DND-41 (cell line): ENCODE data around the gene INAFM2.

Source experiments
- ATAC-seq: fragments of 200-7000 bp; cut with Tn5 transposase; 3 replicates; pipeline ENCODE4 v1.9.1; 2021; ENCODE audit warnings: low read depth; ENCODE audit not compliant: insufficient read depth
- DNase-seq: peaks from one replicate; pipeline ENCODE4 v3.0.0-alpha.2; 2020
- H2AFZ ChIP-seq: 2 replicates; pipeline ENCODE4 v1.6.0; 2012; ENCODE audit warnings: low read depth, low read length
- H3K27ac ChIP-seq: 2 replicates; pipeline ENCODE4 v1.5.1; 2012; ENCODE audit warnings: low read length, inconsistent platforms
- H3K27me3 ChIP-seq: fragments of 200-600 bp; sonication (generic); 2 replicates; pipeline ENCODE4 v1.6.0; 2012; ENCODE audit warnings: low read length, mild to moderate bottlenecking, inconsistent platforms; ENCODE audit not compliant: insufficient read depth, poor library complexity
- H3K36me3 ChIP-seq: 2 replicates; pipeline ENCODE4 v1.5.1; 2012; ENCODE audit warnings: low read length, inconsistent platforms; ENCODE audit not compliant: insufficient read depth
- H3K4me1 ChIP-seq: 2 replicates; pipeline ENCODE4 v1.5.1; 2012; ENCODE audit warnings: mild to moderate bottlenecking, low read length; ENCODE audit not compliant: insufficient read depth
- H3K4me2 ChIP-seq: 2 replicates; pipeline ENCODE4 v1.6.0; 2012; ENCODE audit warnings: mild to moderate bottlenecking, moderate library complexity, low read length, inconsistent platforms; ENCODE audit not compliant: insufficient read depth
- H3K4me3 ChIP-seq, 2 experiments: fragments of 200-600 bp in 1 of 2; shearing (Covaris generic) in 1 of 2; 2 replicates each; pipeline ENCODE4 v1.5.1; 2012 to 2016; ENCODE audit warnings: inconsistent platforms in 2 of 2, low read length in 2 of 2, mild to moderate bottlenecking in 2 of 2, low read depth in 1 of 2, moderate library complexity in 1 of 2
- H3K79me2 ChIP-seq: 2 replicates; pipeline ENCODE4 v1.6.0; 2012; ENCODE audit warnings: low read length, inconsistent platforms; ENCODE audit not compliant: insufficient read depth
- H3K9ac ChIP-seq: 2 replicates; pipeline ENCODE4 v1.6.0; 2012; ENCODE audit warnings: low read depth, mild to moderate bottlenecking, inconsistent platforms, low read length, moderate library complexity
- H3K9me3 ChIP-seq: 2 replicates; pipeline ENCODE4 v1.5.1; 2012; ENCODE audit warnings: low read length, moderate library complexity, mild to moderate bottlenecking, inconsistent platforms; ENCODE audit not compliant: insufficient read depth, severe bottlenecking
- H4K20me1 ChIP-seq: 2 replicates; pipeline ENCODE4 v1.6.0; 2012; ENCODE audit warnings: low read length; ENCODE audit not compliant: insufficient read depth
- CTCF ChIP-seq: IDR thresholded peaks from 2 replicates; pipeline ENCODE4 v1.5.1; 2012; ENCODE audit warnings: borderline replicate concordance, low read length, moderate library complexity, mild to moderate bottlenecking; ENCODE audit not compliant: poor library complexity, severe bottlenecking; ENCODE audit errors: extremely low read depth
- EZH2 ChIP-seq: IDR thresholded peaks from 3 replicates; pipeline ENCODE4 v1.6.1; 2012; ENCODE audit warnings: borderline replicate concordance, low read depth, mild to moderate bottlenecking, moderate library complexity, low read length, inconsistent platforms; ENCODE audit not compliant: severe bottlenecking

INAFM2 gene

GRCh38 chr15:40323239-40323952, at the start of gene INAFM2:
Gene INAFM2, plus strand, starts transcription at chr15:40323692. Its CDS starts 364 bp downstream, at chr15:40324056.
- ATAC-seq (peak; percentile 98), DNase-seq (peak; percentile 95)
- H3K9ac ChIP-seq, result peak within 1 kb of the TSS; percentile 61
- H3K4me2 ChIP-seq, result peak within 1 kb of the TSS; percentile 94
- H3K36me3 ChIP-seq, result peaks cover 5% of the 10 kb centered on the region; the same call in 1 of the 2 replicates
- no peaks in the 10 kb centered on the region for H3K27me3 ChIP-seq
- H3K27ac ChIP-seq, result no peak within 1 kb of the TSS
- H3K9me3 ChIP-seq, result no peaks in the 10 kb centered on the region
- peak within 1 kb of the TSS; percentile 25 to 75; a peak in 3 of 4 replicates for H3K4me3 ChIP-seq
- H3K79me2 ChIP-seq, result no peaks in the 10 kb centered on the region
- no peaks in the 10 kb centered on the region for H4K20me1 ChIP-seq
- peaks cover 31% of the 10 kb centered on the region for H3K4me1 ChIP-seq
- peak within 1 kb of the TSS; percentile 64 for H2AFZ ChIP-seq
- TF ChIP-seq CTCF, result peak; percentile 61
- no peak for TF ChIP-seq EZH2

- Histone ChIP-seq H3K4me1 (peaks cover 16% of the 10 kb centered on the region), H3K4me2 (no peak overlapping the region), H3K9me3 (no peaks in the 10 kb centered on the region), H3K27me3 (peaks cover 11% of the 10 kb centered on the region), H3K27ac (no peak overlapping the region), H3K4me3 (no peak overlapping the region), H2AFZ (no peak overlapping the region), H4K20me1 (no peaks in the 10 kb centered on the region), H3K9ac (no peak overlapping the region), H3K79me2 (no peaks in the 10 kb centered on the region), H3K36me3 (no peaks in the 10 kb centered on the region)
- peak; percentile 76 for ATAC-seq
- TF ChIP-seq EZH2 (no peak), CTCF (peak; percentile 100)
- peak; percentile 83 for DNase-seq
Measured at GRCh38 chr15:40274350-40275274, 48.9 kb upstream of the INAFM2 start.

GRCh38 chr15:40275523-40275922, 48.0 kb upstream of the INAFM2 start:
- Histone ChIP-seq H4K20me1 (no peaks in the 10 kb centered on the region), H3K27me3 (peaks cover 11% of the 10 kb centered on the region), H3K4me3 (no peak overlapping the region), H3K4me2 (no peak overlapping the region), H3K27ac (no peak overlapping the region), H3K79me2 (no peaks in the 10 kb centered on the region), H2AFZ (no peak overlapping the region), H3K9me3 (no peaks in the 10 kb centered on the region), H3K9ac (no peak overlapping the region), H3K36me3 (no peaks in the 10 kb centered on the region), H3K4me1 (peaks cover 17% of the 10 kb centered on the region)
- DNase-seq (no peak), ATAC-seq (no peak)
- TF ChIP-seq CTCF (no peak), EZH2 (no peak)
